ENCODE data around the gene MORN1. TPM values are rescaled to one million over a fixed set of nuclear protein-coding genes. Genes with fewer than 3 reads are reported as not detected.

Gene MORN1
- total RNA-seq, 1 experiment from 2014 or later: 5.6 TPM

- no peak for DNase-seq (ENCODE audit: low read depth)
These were observed 115.4 kb downstream of the MORN1 start for GRCh38 chr1:2275796-2276536.

DNA sequence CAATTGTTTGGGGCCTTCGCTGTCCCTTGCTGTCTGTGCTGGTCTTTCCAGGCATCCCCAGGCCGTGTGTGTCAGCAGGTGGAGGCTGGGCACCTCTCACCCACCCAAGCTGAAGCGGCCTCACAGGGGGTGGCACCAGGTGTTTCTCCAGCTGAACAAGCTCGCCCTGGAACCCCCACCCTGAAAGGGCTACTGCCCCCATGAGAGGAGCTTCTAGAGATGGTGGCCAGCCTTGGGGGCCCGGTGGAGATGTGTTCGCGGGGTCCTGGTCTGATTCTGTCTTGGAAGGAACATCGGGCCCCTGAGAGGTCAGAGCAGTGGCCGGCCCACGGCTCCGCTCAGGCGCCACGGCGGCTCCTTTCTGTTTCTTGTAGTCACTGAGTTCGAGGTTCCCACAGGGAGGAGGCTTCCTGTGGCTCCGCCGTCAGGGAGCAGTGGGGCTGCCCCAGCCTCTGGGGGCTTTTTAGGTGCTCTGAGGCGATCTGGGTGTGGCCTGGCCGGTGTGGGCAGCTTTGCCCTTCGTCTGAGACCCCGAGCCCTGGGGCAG is 116.4 kb downstream of the MORN1 start:
- no peak for DNase-seq (ENCODE audit: low read depth)

GRCh38 chr1:2274231-2274928 is 117.0 kb downstream of the MORN1 start:
- no peak for DNase-seq (ENCODE audit: low read depth)

GRCh38 chr1:2273401-2274090 is 117.8 kb downstream of the MORN1 start:
- DNase-seq (ENCODE audit: low read depth): no peak

DNA sequence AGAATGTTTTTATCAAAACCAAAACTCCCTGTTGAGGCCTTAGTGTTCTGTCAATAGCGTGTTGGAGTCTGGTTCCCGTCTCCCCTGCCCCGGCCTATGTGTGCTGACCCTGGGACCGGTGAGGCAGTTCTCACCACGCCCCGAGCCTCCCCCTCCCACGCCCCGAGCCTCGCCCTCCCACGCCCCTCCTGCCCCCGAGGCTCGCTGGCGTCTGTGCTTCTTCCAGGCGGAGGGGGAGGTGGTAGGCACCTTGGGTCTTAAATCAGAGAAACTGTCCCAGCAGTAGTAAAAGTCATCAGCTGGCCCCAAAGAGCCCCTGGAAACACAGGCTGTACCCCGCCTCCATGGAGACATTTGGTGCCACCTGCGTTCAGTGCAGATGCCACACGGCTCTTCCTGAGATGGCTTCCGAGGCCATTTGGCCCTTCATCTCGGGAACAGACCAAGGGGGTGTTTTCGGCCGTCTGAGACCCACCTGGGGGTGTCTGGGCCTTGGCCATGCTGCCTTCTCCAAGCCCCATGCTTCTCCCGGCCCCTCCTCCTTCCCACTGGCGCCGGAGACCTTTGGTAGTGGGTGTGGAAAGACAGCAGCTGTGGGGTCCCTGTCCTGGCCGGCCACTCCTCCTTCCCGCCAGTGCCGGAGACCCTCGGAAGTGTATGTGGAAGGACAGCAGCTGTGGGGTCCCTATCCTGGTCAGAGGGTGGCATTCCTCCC is 118.5 kb downstream of the MORN1 start:
- no peak for DNase-seq (ENCODE audit: low read depth)

DNA sequence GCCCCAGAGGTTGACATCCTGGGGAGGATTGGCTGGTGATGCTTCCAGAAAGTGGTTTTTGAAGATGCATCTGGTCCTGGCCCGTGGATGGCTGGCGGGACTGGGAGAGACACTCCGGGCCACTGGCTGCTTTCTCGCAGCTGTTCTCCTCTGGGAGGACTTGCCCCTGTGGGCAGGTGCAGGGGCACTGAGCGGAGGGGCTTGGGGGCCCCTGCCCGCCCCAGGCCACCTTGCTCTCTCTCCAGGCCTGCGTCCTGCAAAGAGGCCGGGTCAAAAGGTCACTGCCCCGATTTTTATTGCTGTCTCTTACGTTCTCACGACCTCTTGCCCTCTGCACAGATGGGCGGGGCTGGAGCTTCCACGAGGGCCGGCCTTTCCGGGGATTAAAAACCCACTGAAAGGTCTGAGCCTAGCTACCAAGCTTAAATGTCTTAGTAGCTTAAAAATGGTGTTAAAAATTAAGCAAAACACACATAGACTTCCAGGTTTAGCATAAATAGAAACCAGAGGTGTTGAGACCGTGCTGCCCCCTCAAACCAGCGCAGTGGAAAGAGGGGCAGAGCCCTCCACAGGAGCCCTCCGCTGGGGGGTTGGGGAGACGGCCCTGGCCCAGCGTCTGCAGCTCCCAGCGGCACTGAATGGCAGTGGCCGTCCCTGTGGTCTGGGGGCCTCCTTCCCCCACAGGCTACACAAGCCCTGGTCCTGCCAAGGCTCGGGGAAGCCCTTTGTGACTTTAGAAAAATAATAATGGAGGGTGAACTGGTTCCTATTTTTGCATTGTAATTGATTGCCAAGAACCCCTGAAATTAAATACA is 119.3 kb downstream of the MORN1 start:
- no peak for DNase-seq (ENCODE audit: low read depth)

Other genes starting within 250 kb of the MORN1 start
- 38.4 and 51.9 TPM in 2 replicates for gene FAAP20, start 196.8 kb downstream of the MORN1 start, total RNA-seq (2014; rRNA removed; shearing (Covaris generic))
- 12.7 and 18.0 TPM in 2 replicates for gene SKI, start 163.2 kb downstream of the MORN1 start, total RNA-seq (2014; rRNA removed; shearing (Covaris generic))
- gene RER1, start 287 bp upstream of the MORN1 start, total RNA-seq (2014; rRNA removed; shearing (Covaris generic)): 149 and 174 TPM in 2 replicates
- gene PEX10, start 21.0 kb upstream of the MORN1 start, total RNA-seq (2014; rRNA removed; shearing (Covaris generic)): 22.5 and 25.6 TPM in 2 replicates
- 0.10 and 1.8 TPM in 2 replicates for gene PLCH2, start 84.7 kb upstream of the MORN1 start, total RNA-seq (2014; rRNA removed; shearing (Covaris generic))
- gene PANK4, start 135.0 kb upstream of the MORN1 start, total RNA-seq (2014; rRNA removed; shearing (Covaris generic)): 22.5 and 27.5 TPM in 2 replicates
- not detected in 2 replicates for gene HES5, start 138.7 kb upstream of the MORN1 start, total RNA-seq (2014; rRNA removed; shearing (Covaris generic))
- gene TNFRSF14, start 164.8 kb upstream of the MORN1 start, total RNA-seq (2014; rRNA removed; shearing (Covaris generic)): 6.6 and 16.6 TPM in 2 replicates
- 17.7 and 21.1 TPM in 2 replicates for gene PRXL2B, start 195.2 kb upstream of the MORN1 start, total RNA-seq (2014; rRNA removed; shearing (Covaris generic))
- gene MMEL1, start 241.5 kb upstream of the MORN1 start, total RNA-seq (2014; rRNA removed; shearing (Covaris generic)): not detected in 2 replicates